Dendritic cell treated with granulocyte-macrophage colony-stimulating factor and Interleukin-4, amounts not matched to agents 40 ng/mL and 50 ng/mL, for 4 days (primary cell): ENCODE data around the gene MICALL2.

ENCODE experiments used
- H3K27ac Mint-ChIP-seq: one replicate; pipeline ENCODE4 v1.8.0; 2022; ENCODE audit warnings: mild to moderate bottlenecking, mixed read lengths
- H3K27me3 Mint-ChIP-seq: one replicate; pipeline ENCODE4 v1.8.0; 2022; ENCODE audit warnings: mild to moderate bottlenecking, mixed read lengths
- H3K36me3 Mint-ChIP-seq: one replicate; pipeline ENCODE4 v1.8.0; 2022; ENCODE audit warnings: low read depth, mixed read lengths
- H3K4me1 Mint-ChIP-seq: one replicate; pipeline ENCODE4 v1.8.0; 2022; ENCODE audit warnings: low read depth, mixed read lengths
- H3K4me3 Mint-ChIP-seq: one replicate; pipeline ENCODE4 v1.8.0; 2022; ENCODE audit warnings: mild to moderate bottlenecking, moderate library complexity, mixed read lengths
- H3K9me3 Mint-ChIP-seq: one replicate; pipeline ENCODE4 v1.8.0; 2022; ENCODE audit warnings: mixed read lengths
- intact Hi-C: fragments of 100-400 bp; cut with micrococcal nuclease; formaldehyde crosslinking; loops from one replicate; pipeline ENCODE4 v1.15.0; 2022

The MICALL2 gene

DNA sequence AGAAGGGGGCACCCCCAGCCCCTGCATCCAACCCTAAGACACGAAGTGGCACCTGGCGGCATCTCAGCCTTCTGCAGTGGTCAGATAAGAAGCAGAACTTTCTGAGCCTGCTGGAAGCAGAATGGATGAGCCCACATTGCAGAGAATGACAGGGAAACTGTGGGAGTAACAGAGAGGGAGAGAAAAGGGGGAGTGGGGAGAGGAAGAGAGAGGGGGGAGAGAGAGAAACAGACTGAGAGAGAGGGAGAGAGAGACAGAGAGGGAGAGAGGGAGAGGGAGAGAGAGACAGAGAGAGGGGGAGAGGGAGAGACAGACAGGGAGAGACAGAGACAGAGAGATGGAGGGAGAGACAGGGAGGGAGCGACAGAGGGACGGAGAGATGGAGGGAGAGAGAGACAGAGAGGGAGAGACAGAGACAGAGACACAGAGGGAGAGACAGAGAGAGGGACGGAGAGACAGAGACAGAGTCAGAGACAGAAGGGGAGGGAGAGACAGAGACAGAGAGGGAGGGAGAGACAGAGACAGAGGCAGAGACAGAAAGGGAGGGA, 35.9 kb downstream of the MICALL2 start:
- intact Hi-C loops, result no loop called here
- no peak overlapping the region for H3K27ac Mint-ChIP-seq
- H3K4me3 Mint-ChIP-seq, result no peak overlapping the region
- H3K4me1 Mint-ChIP-seq, result peaks cover 6% of the 10 kb centered on the region
- H3K9me3 Mint-ChIP-seq, result no peaks in the 10 kb centered on the region
- peaks cover 42% of the 10 kb centered on the region for H3K27me3 Mint-ChIP-seq
- no peaks in the 10 kb centered on the region for H3K36me3 Mint-ChIP-seq

DNA sequence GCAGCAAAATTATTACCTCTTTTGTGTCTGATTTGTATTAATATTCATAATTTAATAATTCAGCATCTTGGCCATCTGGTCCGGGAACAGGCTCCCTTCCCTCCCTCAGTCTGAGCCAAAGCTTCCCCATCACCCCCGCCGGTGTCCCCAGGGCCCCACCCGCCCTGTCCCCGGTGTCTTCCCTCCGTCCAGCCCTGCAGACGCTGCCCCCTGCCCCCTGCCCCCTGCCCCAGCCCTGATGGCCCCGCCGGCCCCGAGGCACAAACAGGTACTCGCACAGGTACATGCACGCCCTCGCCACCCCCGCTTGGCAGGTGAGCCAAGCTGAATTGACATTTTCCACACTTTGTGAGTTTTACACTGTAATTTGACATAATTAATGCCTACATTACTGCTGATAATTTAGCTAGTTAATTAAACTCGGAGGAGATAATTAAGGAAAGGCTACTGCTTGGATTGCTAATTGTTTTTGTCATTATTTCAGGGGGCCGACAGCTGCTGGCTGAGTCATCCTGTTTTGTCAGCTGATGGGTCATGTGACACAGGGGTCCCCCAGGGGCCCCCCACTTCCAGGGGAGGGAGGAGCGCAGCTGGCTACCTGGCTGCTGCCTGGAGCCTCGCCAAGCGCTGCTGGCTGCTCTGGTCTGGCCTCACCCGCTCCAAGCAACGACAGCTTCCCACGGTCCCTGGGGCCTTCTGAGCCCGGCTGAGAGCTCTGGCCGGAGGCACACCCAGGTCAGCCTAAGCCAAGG, 36.6 kb downstream of the MICALL2 start:
- H3K27ac Mint-ChIP-seq, result no peak overlapping the region
- peaks cover 45% of the 10 kb centered on the region for H3K27me3 Mint-ChIP-seq
- H3K36me3 Mint-ChIP-seq, result no peaks in the 10 kb centered on the region
- intact Hi-C loops, result no loop called here
- H3K4me1 Mint-ChIP-seq, result peaks cover 12% of the 10 kb centered on the region
- no peak overlapping the region for H3K4me3 Mint-ChIP-seq
- no peaks in the 10 kb centered on the region for H3K9me3 Mint-ChIP-seq

DNA sequence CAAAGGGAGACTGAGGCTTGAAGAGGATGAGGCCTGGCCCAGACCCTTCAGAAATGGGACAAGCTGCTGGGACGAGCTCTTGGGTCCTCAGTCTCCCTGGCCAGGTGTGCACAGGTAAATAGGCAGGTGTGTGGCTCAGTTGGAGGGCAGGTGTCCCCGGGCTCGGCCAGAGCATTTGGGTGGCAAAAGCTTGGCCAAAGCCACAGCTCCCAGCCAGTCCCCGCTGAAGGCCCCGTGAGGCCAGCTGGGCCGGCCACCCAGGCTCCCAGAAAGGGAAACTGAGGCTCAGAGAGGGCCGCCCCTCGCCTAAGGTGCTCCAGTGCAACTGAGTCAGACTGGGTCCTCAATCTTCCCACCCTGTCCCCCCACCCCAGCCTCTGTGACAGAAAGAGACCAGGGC, 37.3 kb downstream of the MICALL2 start:
- Mint-ChIP-seq H3K36me3 (no peaks in the 10 kb centered on the region), H3K9me3 (no peaks in the 10 kb centered on the region), H3K4me1 (peaks cover 20% of the 10 kb centered on the region), H3K27ac (no peak overlapping the region), H3K4me3 (no peak overlapping the region), H3K27me3 (peaks cover 47% of the 10 kb centered on the region)
- intact Hi-C loops, result no loop called here

DNA sequence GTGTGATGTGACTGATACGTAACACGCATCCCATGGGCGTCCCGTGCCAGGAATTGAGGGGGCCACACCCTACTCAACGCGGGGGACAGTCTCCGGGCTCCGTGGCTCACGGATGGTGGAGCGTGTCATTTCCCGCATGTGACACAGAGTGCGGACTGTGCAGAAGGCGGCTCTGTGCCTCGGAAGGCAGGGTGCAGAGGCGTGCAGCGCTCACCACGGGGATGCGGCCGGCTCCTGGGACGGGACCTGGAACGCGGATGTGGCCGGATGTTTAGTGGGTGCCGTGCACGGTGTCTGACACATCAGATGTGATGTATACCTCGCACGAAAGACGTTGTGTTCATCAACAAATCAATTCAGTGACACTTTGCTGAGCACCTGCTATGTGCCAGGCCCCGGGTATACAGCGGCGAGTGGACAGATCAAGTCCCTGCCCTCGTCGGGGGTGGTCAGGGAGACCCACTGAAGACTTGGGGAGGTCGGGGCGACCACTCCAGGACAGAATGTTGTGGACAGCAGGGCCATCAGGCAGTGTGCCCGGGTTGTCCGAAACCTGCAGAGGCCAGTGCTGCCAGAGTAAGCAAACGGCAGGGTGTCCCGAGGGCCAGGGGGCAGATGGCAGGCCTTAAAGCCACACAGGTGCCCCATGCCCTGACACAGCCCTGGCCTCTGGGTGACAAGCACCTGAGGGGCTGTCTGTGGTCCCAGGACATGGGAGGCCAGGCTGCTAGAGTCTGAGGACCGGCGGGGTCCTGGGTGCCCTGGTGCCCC, 38.1 kb downstream of the MICALL2 start:
- H3K27me3 Mint-ChIP-seq, result peaks cover 49% of the 10 kb centered on the region
- no peaks in the 10 kb centered on the region for H3K36me3 Mint-ChIP-seq
- H3K4me1 Mint-ChIP-seq, result peaks cover 23% of the 10 kb centered on the region
- intact Hi-C loops, result no loop called here
- peak overlapping the region; percentile 24 for H3K27ac Mint-ChIP-seq
- no peaks in the 10 kb centered on the region for H3K9me3 Mint-ChIP-seq
- H3K4me3 Mint-ChIP-seq, result no peak overlapping the region

DNA sequence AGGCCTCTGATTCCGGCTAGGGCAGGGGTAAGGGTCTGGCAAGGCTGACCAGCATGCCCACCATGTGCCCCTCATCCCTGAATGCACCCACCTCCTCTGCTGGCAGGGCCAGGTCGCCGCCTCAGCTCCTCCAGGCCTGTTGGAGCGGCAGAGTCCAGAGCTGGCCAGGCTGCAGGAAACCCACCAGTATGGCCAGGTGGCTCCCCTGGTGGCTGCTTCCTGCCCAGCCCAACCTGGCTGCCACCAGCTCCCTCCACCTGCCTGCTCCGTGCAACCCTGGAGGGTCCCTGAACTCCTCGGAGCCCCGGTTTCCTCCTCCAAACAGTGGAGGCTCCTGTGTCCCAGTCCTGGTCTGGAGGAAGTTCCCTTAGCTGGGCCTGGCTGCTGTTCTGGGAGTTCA, 39.6 kb downstream of the MICALL2 start:
- Mint-ChIP-seq H3K4me3 (no peak overlapping the region), H3K4me1 (peaks cover 23% of the 10 kb centered on the region)

DNA sequence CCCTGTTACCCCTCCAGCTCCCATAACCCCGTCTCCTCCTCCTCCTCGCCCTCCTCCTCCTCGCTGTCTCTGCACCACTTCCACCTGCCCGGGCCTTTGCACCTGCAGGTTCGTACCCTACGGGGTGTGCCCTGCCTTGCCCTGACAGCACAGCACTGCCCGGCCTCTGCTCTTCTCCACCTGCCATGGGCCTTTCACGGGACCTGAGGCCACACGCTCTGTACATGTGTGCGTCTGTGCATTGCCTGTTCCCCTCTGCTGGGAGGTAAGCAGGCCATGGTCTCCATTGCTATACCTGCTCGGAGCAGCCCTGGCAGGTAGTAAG, 40.0 kb downstream of the MICALL2 start:
- Mint-ChIP-seq H3K9me3 (no peaks in the 10 kb centered on the region), H3K4me3 (no peak overlapping the region), H3K27me3 (peaks cover 48% of the 10 kb centered on the region), H3K36me3 (no peaks in the 10 kb centered on the region), H3K4me1 (peaks cover 23% of the 10 kb centered on the region), H3K27ac (no peak overlapping the region)
- intact Hi-C loops, result no loop called here

More for the DNA sequence above, 39.6 kb downstream of the MICALL2 start:
- no peaks in the 10 kb centered on the region for H3K36me3 Mint-ChIP-seq
- intact Hi-C loops, result no loop called here
- H3K9me3 Mint-ChIP-seq, result no peaks in the 10 kb centered on the region
- no peak overlapping the region for H3K27ac Mint-ChIP-seq
- H3K27me3 Mint-ChIP-seq, result peaks cover 48% of the 10 kb centered on the region

DNA sequence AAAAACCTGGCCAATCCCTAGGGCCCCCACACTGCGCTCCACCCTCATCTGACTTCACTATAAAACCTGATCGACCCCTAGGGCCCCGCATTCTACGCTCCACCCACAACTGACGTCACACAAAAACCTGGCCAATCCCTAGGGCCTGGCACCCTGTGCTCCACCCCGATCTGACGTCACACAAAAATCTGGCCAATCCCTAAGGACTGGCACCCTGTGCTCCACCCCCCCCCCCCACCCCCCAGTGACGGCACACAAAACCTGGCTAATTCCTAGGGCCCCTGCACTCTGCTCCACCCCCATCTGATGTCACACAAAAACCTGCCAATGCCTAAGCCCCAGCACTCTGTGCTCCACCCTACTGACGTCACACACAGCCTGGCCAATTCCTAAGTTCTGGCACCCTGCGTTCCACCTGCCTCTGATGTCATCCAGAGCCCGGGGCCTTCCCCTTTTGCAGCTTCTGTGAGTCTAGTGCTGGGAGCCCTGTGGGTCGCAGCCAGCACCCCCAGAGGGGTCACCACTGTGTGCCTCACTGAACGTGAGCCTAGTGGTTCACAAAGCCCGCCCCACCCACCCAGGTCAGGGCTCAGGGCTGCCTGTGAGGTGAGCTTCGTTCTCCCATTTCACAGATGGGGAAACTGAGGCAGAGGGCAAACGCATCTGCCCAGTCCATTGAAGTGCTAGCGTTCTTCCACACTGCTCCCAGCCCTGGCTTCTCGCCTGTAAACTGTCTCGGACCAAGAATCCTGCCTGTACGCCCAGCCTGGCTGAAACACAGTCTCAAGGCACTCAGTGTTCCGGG, 40.6 kb downstream of the MICALL2 start:
- intact Hi-C loops, result no loop called here
- H3K4me1 Mint-ChIP-seq, result peaks cover 23% of the 10 kb centered on the region
- no peaks in the 10 kb centered on the region for H3K9me3 Mint-ChIP-seq
- peak overlapping the region; percentile 67 for H3K27ac Mint-ChIP-seq
- no peaks in the 10 kb centered on the region for H3K36me3 Mint-ChIP-seq
- H3K27me3 Mint-ChIP-seq, result peaks cover 47% of the 10 kb centered on the region
- H3K4me3 Mint-ChIP-seq, result peak overlapping the region; percentile 22

DNA sequence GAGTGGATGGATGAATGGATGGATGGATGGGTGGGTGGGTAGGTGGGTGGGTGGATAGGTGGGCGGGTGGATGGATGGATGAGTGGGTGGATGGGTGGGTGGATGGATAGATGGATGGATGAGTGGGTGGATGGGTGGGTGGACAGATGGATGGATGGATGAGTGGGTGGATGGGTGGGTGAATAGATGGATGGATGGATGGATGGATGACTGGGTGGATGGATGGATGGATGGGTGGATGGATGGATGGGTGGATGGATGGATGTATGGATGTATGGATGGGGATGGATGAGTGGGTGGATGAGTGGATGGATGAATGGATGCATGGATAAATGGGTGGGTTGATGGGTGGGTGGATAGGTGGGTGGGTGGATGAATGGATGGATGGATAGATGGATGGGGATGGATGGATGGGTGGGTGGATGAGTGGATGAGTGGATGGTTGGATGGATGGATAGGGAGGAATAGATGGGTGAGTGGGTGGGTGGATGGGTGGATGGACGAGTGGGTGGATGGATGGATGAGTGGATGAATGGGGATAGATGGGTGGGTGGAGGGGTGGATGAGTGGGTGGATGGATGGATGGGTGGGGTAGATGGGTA, 43.8 kb downstream of the MICALL2 start:
- H3K27ac Mint-ChIP-seq, result no peak overlapping the region

DNA sequence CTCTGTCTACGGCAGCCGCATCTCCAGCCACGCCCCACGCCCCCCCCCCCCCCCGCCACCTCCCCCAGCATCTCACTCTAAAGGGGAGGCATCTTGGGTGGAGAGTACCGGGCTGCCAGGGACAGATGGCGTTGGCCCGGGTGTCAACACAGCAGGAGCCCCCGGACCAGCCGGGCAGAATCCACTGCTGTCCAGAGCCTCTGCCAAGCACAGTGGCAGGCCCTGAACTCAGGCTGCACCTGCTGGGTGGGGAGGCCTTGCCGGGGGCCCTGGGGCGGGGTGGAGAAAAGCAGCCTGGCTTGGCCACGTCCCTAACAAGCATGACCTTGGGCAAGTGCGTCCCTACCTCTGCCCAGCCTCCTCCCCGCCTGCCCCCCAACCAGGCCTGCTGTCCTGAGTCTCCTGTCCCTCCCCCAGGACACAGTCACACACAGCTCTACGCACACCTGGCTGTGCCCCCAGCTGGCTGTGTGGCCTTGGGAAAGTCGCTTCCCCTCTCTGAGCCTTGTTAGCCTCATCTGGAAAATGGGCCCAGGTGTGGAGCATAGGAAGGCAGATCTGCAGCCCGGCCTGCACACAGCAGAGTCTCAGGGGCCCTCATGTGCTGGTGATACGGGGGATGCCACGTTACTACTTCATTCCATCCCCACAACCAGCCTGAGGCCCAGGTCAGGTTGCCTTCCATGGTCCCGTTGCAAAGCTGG, 45.2 kb downstream of the MICALL2 start:
- Mint-ChIP-seq H3K36me3 (no peaks in the 10 kb centered on the region), H3K27ac (no peak overlapping the region), H3K27me3 (peaks cover 43% of the 10 kb centered on the region), H3K9me3 (no peaks in the 10 kb centered on the region), H3K4me1 (peaks cover 33% of the 10 kb centered on the region), H3K4me3 (no peak overlapping the region)
- intact Hi-C loops, result loop anchor here (5.0 kb wide), 1 partner anchor 187 kb away; no protein-coding TSS in a partner anchor

More for the DNA sequence above, 43.8 kb downstream of the MICALL2 start:
- Mint-ChIP-seq H3K27me3 (peaks cover 41% of the 10 kb centered on the region), H3K9me3 (no peaks in the 10 kb centered on the region), H3K36me3 (no peaks in the 10 kb centered on the region), H3K4me1 (peaks cover 33% of the 10 kb centered on the region), H3K4me3 (no peak overlapping the region)
- intact Hi-C loops, result no loop called here

DNA sequence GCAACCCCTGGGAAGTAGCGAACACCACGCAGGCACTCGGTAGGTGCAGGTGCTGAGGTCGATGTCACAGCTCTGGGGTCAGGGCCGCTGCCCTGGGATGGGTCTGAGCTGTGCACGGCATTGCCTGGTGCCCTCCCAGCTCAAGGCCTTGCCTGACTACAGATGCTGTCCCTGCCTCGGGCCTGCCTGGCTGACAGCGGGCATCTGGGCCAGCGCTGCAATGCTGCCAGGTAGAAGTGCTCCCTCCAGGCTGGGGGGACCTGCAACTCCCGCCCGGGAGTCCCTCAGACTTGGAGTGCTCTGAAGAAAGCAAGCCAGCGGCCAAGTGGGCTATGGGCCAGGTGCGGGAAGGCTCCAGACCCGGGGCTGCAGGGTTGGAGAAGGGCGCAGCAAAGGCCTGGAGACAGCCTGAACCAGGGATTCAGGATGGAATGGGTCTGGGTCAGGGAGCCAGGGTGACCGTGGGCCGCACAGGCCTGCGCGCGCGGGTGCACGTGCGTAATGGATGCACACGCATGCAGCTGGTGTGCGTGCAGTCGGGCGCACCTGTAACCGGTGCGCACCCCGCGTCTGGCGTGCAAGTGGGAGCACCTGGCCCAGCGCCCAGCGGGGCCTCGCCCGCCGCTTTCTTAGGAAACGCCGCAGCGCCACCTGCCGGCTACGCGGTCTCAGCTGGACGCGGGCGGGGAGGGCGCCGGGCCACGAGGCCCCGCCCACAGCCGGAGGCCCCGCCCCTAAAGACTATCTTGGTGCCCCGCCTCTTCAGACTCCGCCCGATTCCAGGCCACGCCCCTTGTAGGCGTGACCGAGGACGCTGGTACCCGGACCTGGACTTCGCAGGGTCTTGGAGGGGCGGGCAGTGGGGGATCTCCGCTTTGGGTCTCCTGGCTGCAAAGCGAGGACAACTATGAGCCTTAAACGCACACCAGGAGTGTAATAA, 46.7 kb downstream of the MICALL2 start:
- Mint-ChIP-seq H3K4me1 (peaks cover 20% of the 10 kb centered on the region), H3K4me3 (peak overlapping the region; percentile 51), H3K36me3 (no peaks in the 10 kb centered on the region), H3K27ac (no peak overlapping the region), H3K27me3 (peaks cover 41% of the 10 kb centered on the region), H3K9me3 (no peaks in the 10 kb centered on the region)
- intact Hi-C loops, result loop anchor here (5.0 kb wide), 1 partner anchor 185 kb away; no protein-coding TSS in a partner anchor

DNA sequence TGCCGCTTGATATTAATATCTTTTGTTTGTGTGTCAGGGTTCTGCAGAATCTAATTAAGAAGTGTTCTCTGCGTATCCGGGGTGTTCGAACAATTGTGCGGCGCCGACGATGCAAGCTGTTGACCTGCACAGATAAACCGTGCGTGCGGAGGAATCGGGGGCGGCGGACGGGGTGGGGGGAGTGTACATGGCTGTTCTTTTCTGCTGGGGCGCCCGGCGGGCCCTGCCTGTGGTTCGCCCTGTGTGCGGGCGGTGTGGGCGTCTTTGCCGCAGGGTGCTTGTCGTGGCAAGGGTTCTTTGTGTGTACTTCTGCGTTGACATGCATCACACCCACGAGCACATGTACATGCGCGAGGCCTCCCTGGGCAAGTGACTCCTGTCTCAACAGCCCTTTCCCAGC, 47.9 kb downstream of the MICALL2 start:
- H3K36me3 Mint-ChIP-seq, result no peaks in the 10 kb centered on the region
- intact Hi-C loops, result loop anchor here (5.0 kb wide), 1 partner anchor 184 kb away; no protein-coding TSS in a partner anchor
- H3K4me1 Mint-ChIP-seq, result peaks cover 10% of the 10 kb centered on the region
- no peak overlapping the region for H3K27ac Mint-ChIP-seq
- H3K27me3 Mint-ChIP-seq, result peaks cover 36% of the 10 kb centered on the region
- H3K4me3 Mint-ChIP-seq, result no peak overlapping the region
- H3K9me3 Mint-ChIP-seq, result no peaks in the 10 kb centered on the region

DNA sequence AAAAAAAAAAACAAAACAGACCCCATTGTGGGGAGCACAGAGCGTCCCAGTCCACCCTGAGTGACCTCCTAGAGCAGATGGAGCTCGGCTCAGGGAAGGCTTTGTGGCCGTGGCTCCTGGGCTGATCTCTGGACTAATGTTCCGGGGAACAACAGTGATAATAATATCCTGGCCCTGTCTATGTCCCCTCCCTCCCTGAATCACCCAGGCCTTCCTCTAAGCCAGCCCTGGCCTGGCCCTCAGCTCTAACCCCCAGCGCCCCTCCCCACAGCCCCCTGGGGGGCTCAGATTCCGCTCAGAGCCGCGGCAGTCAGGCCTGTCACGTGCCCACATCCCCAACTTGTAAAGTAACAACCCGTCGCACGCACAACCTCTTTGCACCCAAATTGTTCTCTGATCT, 48.3 kb downstream of the MICALL2 start:
- H3K27me3 Mint-ChIP-seq, result peaks cover 34% of the 10 kb centered on the region
- H3K4me1 Mint-ChIP-seq, result peaks cover 10% of the 10 kb centered on the region
- intact Hi-C loops, result loop anchor here (5.0 kb wide), 1 partner anchor 184 kb away; no protein-coding TSS in a partner anchor
- H3K9me3 Mint-ChIP-seq, result no peaks in the 10 kb centered on the region
- no peak overlapping the region for H3K4me3 Mint-ChIP-seq
- H3K27ac Mint-ChIP-seq, result no peak overlapping the region
- no peaks in the 10 kb centered on the region for H3K36me3 Mint-ChIP-seq
